Mucosa of stomach (tissue), 1 donor: Measurements from ENCODE around the gene G6PC3.
"Not testable (repeated sequence)": the region's sequence is repeated elsewhere in the genome, so short reads cannot be mapped to it uniquely, and the experiment has no call there.

Experiments used
- H3K27me3 ChIP-seq: one replicate; pipeline ENCODE4 v1.7.0; 2013; ENCODE audit warnings: mild to moderate bottlenecking, low read length; ENCODE audit not compliant: control insufficient read depth, insufficient read depth
- H3K36me3 ChIP-seq: one replicate; pipeline ENCODE4 v1.7.0; 2013; ENCODE audit warnings: low read length; ENCODE audit not compliant: control insufficient read depth, insufficient read depth
- H3K4me1 ChIP-seq: one replicate; pipeline ENCODE4 v1.7.0; 2013; ENCODE audit warnings: mild to moderate bottlenecking, low read length; ENCODE audit not compliant: control insufficient read depth, insufficient read depth
- H3K4me3 ChIP-seq: one replicate; pipeline ENCODE4 v1.7.0; 2013; ENCODE audit warnings: low read length
- H3K9ac ChIP-seq: one replicate; pipeline ENCODE4 v1.7.0; 2013; ENCODE audit warnings: mild to moderate bottlenecking, low read length, moderate library complexity
- H3K9me3 ChIP-seq: one replicate; pipeline ENCODE4 v1.7.0; 2013; ENCODE audit warnings: mild to moderate bottlenecking, low read length, moderate library complexity; ENCODE audit not compliant: control insufficient read depth
- donor health status: Pancreatic carcinoma.

The G6PC3 gene

GRCh38 chr17:44091200-44091997 lies 20.9 kb downstream of the G6PC3 start:
- Histone ChIP-seq H3K27me3 (no peaks in the 10 kb centered on the region), H3K9ac (no peak overlapping the region), H3K4me1 (peaks cover 7% of the 10 kb centered on the region), H3K9me3 (no peaks in the 10 kb centered on the region), H3K4me3 (no peak overlapping the region), H3K36me3 (peaks cover 5% of the 10 kb centered on the region)

GRCh38 chr17:44092051-44092450 lies 21.5 kb downstream of the G6PC3 start:
- H3K9me3 ChIP-seq, result no peaks in the 10 kb centered on the region
- no peaks in the 10 kb centered on the region for H3K27me3 ChIP-seq
- H3K4me1 ChIP-seq, result peaks cover 7% of the 10 kb centered on the region
- no peak overlapping the region for H3K4me3 ChIP-seq
- H3K36me3 ChIP-seq, result peaks cover 5% of the 10 kb centered on the region
- H3K9ac ChIP-seq, result no peak overlapping the region

GRCh38 chr17:44093231-44093900 lies 22.8 kb downstream of the G6PC3 start:
- H3K4me3 ChIP-seq, result no peak overlapping the region
- H3K27me3 ChIP-seq, result no peaks in the 10 kb centered on the region
- no peaks in the 10 kb centered on the region for H3K9me3 ChIP-seq
- H3K4me1 ChIP-seq, result peaks cover 17% of the 10 kb centered on the region
- no peak overlapping the region for H3K9ac ChIP-seq
- peaks cover 5% of the 10 kb centered on the region for H3K36me3 ChIP-seq

GRCh38 chr17:44094701-44095387 lies 24.3 kb downstream of the G6PC3 start:
- no peak overlapping the region for H3K4me3 ChIP-seq
- H3K36me3 ChIP-seq, result peaks cover 5% of the 10 kb centered on the region
- no peaks in the 10 kb centered on the region for H3K27me3 ChIP-seq
- no peaks in the 10 kb centered on the region for H3K9me3 ChIP-seq
- peaks cover 17% of the 10 kb centered on the region for H3K4me1 ChIP-seq
- no peak overlapping the region for H3K9ac ChIP-seq

GRCh38 chr17:44095388-44095646 lies 24.8 kb downstream of the G6PC3 start:
- Histone ChIP-seq H3K27me3 (no peaks in the 10 kb centered on the region), H3K9me3 (no peaks in the 10 kb centered on the region), H3K9ac (no peak overlapping the region), H3K4me3 (no peak overlapping the region), H3K4me1 (peaks cover 17% of the 10 kb centered on the region), H3K36me3 (peaks cover 5% of the 10 kb centered on the region)

GRCh38 chr17:44095647-44096496 lies 25.3 kb downstream of the G6PC3 start:
- H3K36me3 ChIP-seq, result peaks cover 5% of the 10 kb centered on the region
- no peak overlapping the region for H3K4me3 ChIP-seq
- no peaks in the 10 kb centered on the region for H3K9me3 ChIP-seq
- H3K4me1 ChIP-seq, result peaks cover 17% of the 10 kb centered on the region
- H3K9ac ChIP-seq, result peak overlapping the region; percentile 43
- H3K27me3 ChIP-seq, result no peaks in the 10 kb centered on the region

GRCh38 chr17:44097110-44097958 lies 26.8 kb downstream of the G6PC3 start:
- Histone ChIP-seq H3K9ac (no peak overlapping the region), H3K9me3 (no peaks in the 10 kb centered on the region), H3K27me3 (no peaks in the 10 kb centered on the region), H3K4me3 (no peak overlapping the region), H3K36me3 (peaks cover 1% of the 10 kb centered on the region), H3K4me1 (peaks cover 17% of the 10 kb centered on the region)

- not testable (repeated sequence) for H3K4me3 ChIP-seq, H3K36me3 ChIP-seq, H3K9me3 ChIP-seq, H3K9ac ChIP-seq, H3K27me3 ChIP-seq
- peaks cover 10% of the 10 kb centered on the region for H3K4me1 ChIP-seq
These were observed 31.3 kb downstream of the G6PC3 start for GRCh38 chr17:44101858-44102257.

- Histone ChIP-seq H3K36me3 (no peaks in the 10 kb centered on the region), H3K4me1 (peaks cover 3% of the 10 kb centered on the region), H3K4me3 (no peak overlapping the region), H3K27me3 (no peaks in the 10 kb centered on the region), H3K9ac (no peak overlapping the region), H3K9me3 (no peaks in the 10 kb centered on the region)
These were observed 32.5 kb downstream of the G6PC3 start for GRCh38 chr17:44102849-44103622.

GRCh38 chr17:44105483-44105882 lies 34.9 kb downstream of the G6PC3 start:
- Histone ChIP-seq H3K36me3 (peaks cover 4% of the 10 kb centered on the region), H3K9ac (no peak overlapping the region), H3K4me1 (peaks cover 25% of the 10 kb centered on the region), H3K27me3 (no peaks in the 10 kb centered on the region), H3K9me3 (no peaks in the 10 kb centered on the region), H3K4me3 (no peak overlapping the region)

- H3K36me3 ChIP-seq, result peaks cover 4% of the 10 kb centered on the region
- H3K9me3 ChIP-seq, result no peaks in the 10 kb centered on the region
- H3K27me3 ChIP-seq, result no peaks in the 10 kb centered on the region
- H3K4me3 ChIP-seq, result no peak overlapping the region
- H3K4me1 ChIP-seq, result peaks cover 29% of the 10 kb centered on the region
- no peak overlapping the region for H3K9ac ChIP-seq
These were observed 35.4 kb downstream of the G6PC3 start for GRCh38 chr17:44105941-44106340.
